Measurements from ENCODE around the gene CHGA.

The CHGA gene

GRCh38 chr14:92959761-92960680 is 37.1 kb downstream of the CHGA start:
- no peak for DNase-seq (ENCODE audit: low read depth in 2 of 2, low spot score in 1 of 2)

GRCh38 chr14:92960706-92961566 is 38.0 kb downstream of the CHGA start:
- DNase-seq (ENCODE audit: low read depth in 2 of 2, low spot score in 1 of 2): no peak

GRCh38 chr14:92961567-92961855 is 38.6 kb downstream of the CHGA start:
- no peak for DNase-seq (ENCODE audit: low read depth in 2 of 2, low spot score in 1 of 2)

GRCh38 chr14:92962031-92962830 is 39.3 kb downstream of the CHGA start:
- no peak for DNase-seq (ENCODE audit: low read depth in 2 of 2, low spot score in 1 of 2)

GRCh38 chr14:92962831-92963095 is 39.8 kb downstream of the CHGA start:
- DNase-seq (ENCODE audit: low read depth in 2 of 2, low spot score in 1 of 2): no peak

GRCh38 chr14:92963301-92964123 is 40.6 kb downstream of the CHGA start:
- no peak for DNase-seq (ENCODE audit: low read depth in 2 of 2, low spot score in 1 of 2)

GRCh38 chr14:92964124-92965109 is 41.5 kb downstream of the CHGA start:
- DNase-seq (ENCODE audit: low read depth in 2 of 2, low spot score in 1 of 2): no peak

- no peak for DNase-seq (ENCODE audit: low read depth in 2 of 2, low spot score in 1 of 2)
Observed at GRCh38 chr14:92965281-92965680, 42.3 kb downstream of the CHGA start.

GRCh38 chr14:92967346-92967926 is 44.5 kb downstream of the CHGA start:
- DNase-seq (ENCODE audit: low read depth in 2 of 2, low spot score in 1 of 2): no peak

GRCh38 chr14:92968291-92969020 is 45.5 kb downstream of the CHGA start:
- no peak for DNase-seq (ENCODE audit: low read depth in 2 of 2, low spot score in 1 of 2)

- no peak for DNase-seq (ENCODE audit: low read depth in 2 of 2, low spot score in 1 of 2)
Observed at GRCh38 chr14:92969430-92969829, 46.5 kb downstream of the CHGA start.

GRCh38 chr14:92969871-92970270 is 46.9 kb downstream of the CHGA start:
- DNase-seq (ENCODE audit: low read depth in 2 of 2, low spot score in 1 of 2): no peak

GRCh38 chr14:92970271-92970670 is 47.3 kb downstream of the CHGA start:
- DNase-seq (ENCODE audit: low read depth in 2 of 2, low spot score in 1 of 2): no peak

GRCh38 chr14:92971601-92972180 is 48.7 kb downstream of the CHGA start:
- no peak for DNase-seq (ENCODE audit: low read depth in 2 of 2, low spot score in 1 of 2)

GRCh38 chr14:92973261-92973797 is 50.4 kb downstream of the CHGA start:
- DNase-seq (ENCODE audit: low read depth in 2 of 2, low spot score in 1 of 2): no peak

GRCh38 chr14:92973798-92974372 is 50.9 kb downstream of the CHGA start:
- DNase-seq (ENCODE audit: low read depth in 2 of 2, low spot score in 1 of 2): no peak

- DNase-seq (ENCODE audit: low read depth in 2 of 2, low spot score in 1 of 2): no peak
Observed at GRCh38 chr14:92974541-92975345, 51.8 kb downstream of the CHGA start.
